Left lung (tissue), 10 donors: Measurements from ENCODE around the gene WDR90. TPM values are rescaled to one million over a fixed set of nuclear protein-coding genes. Genes with fewer than 3 reads are reported as not detected.
A peak's percentile ranks its signal among the peaks of the same experiment; 100 is the strongest.

ENCODE experiments used
- ATAC-seq: fragments of 200-7000 bp; cut with Tn5 transposase; one replicate; pipeline ENCODE4 v1.9.1; 2020; ENCODE audit warnings: moderate library complexity
- DNase-seq, 4 donors: peaks; one replicate each; pipeline ENCODE4 v3.0.0-alpha.2; 2013 to 2020
- H3K27ac ChIP-seq, 2 donors: fragments of 200-600 bp; sonication (generic) in 1 of 2; one replicate each; pipeline versions ENCODE4 v1.5.0 to v1.8.0; 2020 to 2021
- H3K27me3 ChIP-seq, 2 donors: fragments of 200-600 bp; sonication (generic) in 1 of 2; one replicate each; pipeline versions ENCODE4 v1.5.0 to v1.8.0; 2020 to 2021
- H3K36me3 ChIP-seq, 2 donors: fragments of 200-600 bp; sonication (generic) in 1 of 2; one replicate each; pipeline versions ENCODE4 v1.5.0 to v1.8.0; 2020 to 2021
- H3K4me1 ChIP-seq, 2 donors: fragments of 200-600 bp; one replicate each; pipeline ENCODE4 v1.8.0; 2021
- H3K4me3 ChIP-seq, 2 donors: fragments of 200-600 bp; sonication (generic) in 1 of 2; one replicate each; pipeline versions ENCODE4 v1.5.0 to v1.8.0; 2020 to 2021; ENCODE audit warnings: mild to moderate bottlenecking in 1 of 2
- H3K9me3 ChIP-seq, 2 donors: fragments of 200-600 bp; sonication (generic) in 1 of 2; one replicate each; pipeline versions ENCODE4 v1.5.0 to v1.8.0; 2020 to 2021
- CTCF ChIP-seq, 2 donors: fragments of 200-600 bp; sonication (generic) in 1 of 2; IDR thresholded peaks; one replicate each; pipeline versions ENCODE4 v1.5.0 to v1.8.0; 2021; ENCODE audit warnings: antibody characterized with exemption in 2 of 2
- intact Hi-C, 2 donors: fragments of 100-400 bp; cut with DNase I; formaldehyde crosslinking; loops; one replicate each; pipeline versions ENCODE4 v1.11.2 to v1.14.2; 2022
- polyA plus RNA-seq, 6 donors: library from polyadenylated mRNA; unstranded; fragments of 120-200 nt; gene quantifications; one replicate each; pipeline ENCODE4 v1.2.1, GENCODE V29; 2013; ENCODE audit not compliant: insufficient read length in 6 of 6
- total RNA-seq, 2 donors: library from RNA; stranded (reverse); fragmentation: NEBNext Ultra II Directional; extraction: Animal tissue kit (Norgen Biotek cat#: 25700); gene quantifications; one replicate each; pipeline ENCODE4 v1.2.1, GENCODE V29; 2021
- donor health status: DM: no; HTN: yes; CAD: no.
- donor health status: DM: no; HTN: no; CAD: no.

The WDR90 gene
- total and polyA plus RNA-seq, 8 donors, result 27.3 to 63.0 (median 41.4) TPM

GRCh38 chr16:684961-685696 lies 36.0 kb downstream of the WDR90 start:
- no peaks in the 10 kb centered on the region for H3K9me3 ChIP-seq
- intact Hi-C loops, result no loop called here
- peak overlapping the region in 1 of 2 donors; percentile 79 for H3K4me3 ChIP-seq
- H3K27ac ChIP-seq, result peak overlapping the region in 1 of 2 donors; percentile 89
- H3K36me3 ChIP-seq, result peaks cover 0 to 53% of the 10 kb centered on the region in 2 donors
- ATAC-seq, result no peak
- H3K27me3 ChIP-seq, result no peaks in the 10 kb centered on the region
- TF ChIP-seq CTCF (IDR thresholded peaks at IDR 0.05), result no peak
- H3K4me1 ChIP-seq, result peaks cover 33 to 71% of the 10 kb centered on the region in 2 donors
- peak in 1 of 4 donors; percentile 42 for DNase-seq

GRCh38 chr16:685967-686366 lies 36.8 kb downstream of the WDR90 start:
- DNase-seq (peak in 1 of 4 donors; percentile 47), ATAC-seq (no peak)
- Histone ChIP-seq H3K4me3 (no peak overlapping the region), H3K27ac (no peak overlapping the region), H3K27me3 (peaks cover 0 to under 1% of the 10 kb centered on the region in 2 donors), H3K36me3 (peaks cover 0 to 53% of the 10 kb centered on the region in 2 donors), H3K9me3 (no peaks in the 10 kb centered on the region), H3K4me1 (peaks cover 31 to 67% of the 10 kb centered on the region in 2 donors)
- TF ChIP-seq CTCF (IDR thresholded peaks at IDR 0.05), result peak in 1 of 2 donors; percentile 43
- intact Hi-C loops, result no loop called here

GRCh38 chr16:686459-687260 lies 37.5 kb downstream of the WDR90 start:
- DNase-seq, result no peak
- no peak for ATAC-seq
- H3K27ac ChIP-seq, result no peak overlapping the region
- H3K27me3 ChIP-seq, result peaks cover 0 to 7% of the 10 kb centered on the region in 2 donors
- peaks cover 24 to 60% of the 10 kb centered on the region in 2 donors for H3K4me1 ChIP-seq
- peaks cover 0 to 47% of the 10 kb centered on the region in 2 donors for H3K36me3 ChIP-seq
- H3K4me3 ChIP-seq, result no peak overlapping the region
- TF ChIP-seq CTCF (IDR thresholded peaks at IDR 0.05), result no peak
- no peaks in the 10 kb centered on the region for H3K9me3 ChIP-seq
- intact Hi-C loops, result no loop called here

- H3K27ac ChIP-seq, result no peak overlapping the region
- DNase-seq (no peak), ATAC-seq (no peak)
- no peak overlapping the region for H3K4me3 ChIP-seq
- peaks cover 0 to 39% of the 10 kb centered on the region in 2 donors for H3K36me3 ChIP-seq
- no peak for TF ChIP-seq CTCF (IDR thresholded peaks at IDR 0.05)
- intact Hi-C loops, result no loop called here
- H3K9me3 ChIP-seq, result no peaks in the 10 kb centered on the region
- H3K4me1 ChIP-seq, result peaks cover 21 to 52% of the 10 kb centered on the region in 2 donors
- H3K27me3 ChIP-seq, result peaks cover 6 to 16% of the 10 kb centered on the region in 2 donors
Observed at GRCh38 chr16:687499-687898, 38.3 kb downstream of the WDR90 start.
